Upper lobe of right lung (tissue), 1 donor: ENCODE results near the gene FOXN1. TPM values are rescaled to one million over a fixed set of nuclear protein-coding genes. Genes with fewer than 3 reads are reported as not detected.

Source experiments
- ATAC-seq: fragments of 200-7000 bp; cut with Tn5 transposase; one replicate; pipeline ENCODE4 v1.9.1; 2020; ENCODE audit warnings: mild to moderate bottlenecking, moderate library complexity
- DNase-seq: peaks from one replicate; pipeline ENCODE4 v3.0.0-alpha.2; 2020
- H3K27ac ChIP-seq: fragments of 200-600 bp; one replicate; pipeline ENCODE4 v1.8.0; 2022
- H3K27me3 ChIP-seq: fragments of 200-600 bp; one replicate; pipeline ENCODE4 v1.8.0; 2022; ENCODE audit warnings: mild to moderate bottlenecking
- H3K36me3 ChIP-seq: fragments of 200-600 bp; one replicate; pipeline ENCODE4 v1.8.0; 2022
- H3K4me1 ChIP-seq: fragments of 200-600 bp; one replicate; pipeline ENCODE4 v1.8.0; 2022
- H3K4me3 ChIP-seq: fragments of 200-600 bp; one replicate; pipeline ENCODE4 v1.8.0; 2022; ENCODE audit warnings: mild to moderate bottlenecking
- H3K9me3 ChIP-seq: fragments of 200-600 bp; one replicate; pipeline ENCODE4 v1.8.0; 2022
- CTCF ChIP-seq: fragments of 200-600 bp; IDR thresholded peaks from one replicate; pipeline ENCODE4 v1.8.0; 2022; ENCODE audit warnings: antibody characterized with exemption
- intact Hi-C: fragments of 100-400 bp; cut with DNase I; formaldehyde crosslinking; loops from one replicate; pipeline ENCODE4 v1.11.0; 2022
- total RNA-seq: library from RNA; stranded (reverse); fragmentation: NEBNext Ultra II Directional; extraction: Animal tissue kit (Norgen Biotek cat#: 25700); gene quantifications from one replicate; pipeline ENCODE4 v1.2.1, GENCODE V29; 2021
- donor health status: DM: no; HTN: yes; CAD: no; lungs with severe emphysema.

FOXN1 gene
- total RNA-seq, 1 donor from 2014 or later = 0.35 TPM

DNA sequence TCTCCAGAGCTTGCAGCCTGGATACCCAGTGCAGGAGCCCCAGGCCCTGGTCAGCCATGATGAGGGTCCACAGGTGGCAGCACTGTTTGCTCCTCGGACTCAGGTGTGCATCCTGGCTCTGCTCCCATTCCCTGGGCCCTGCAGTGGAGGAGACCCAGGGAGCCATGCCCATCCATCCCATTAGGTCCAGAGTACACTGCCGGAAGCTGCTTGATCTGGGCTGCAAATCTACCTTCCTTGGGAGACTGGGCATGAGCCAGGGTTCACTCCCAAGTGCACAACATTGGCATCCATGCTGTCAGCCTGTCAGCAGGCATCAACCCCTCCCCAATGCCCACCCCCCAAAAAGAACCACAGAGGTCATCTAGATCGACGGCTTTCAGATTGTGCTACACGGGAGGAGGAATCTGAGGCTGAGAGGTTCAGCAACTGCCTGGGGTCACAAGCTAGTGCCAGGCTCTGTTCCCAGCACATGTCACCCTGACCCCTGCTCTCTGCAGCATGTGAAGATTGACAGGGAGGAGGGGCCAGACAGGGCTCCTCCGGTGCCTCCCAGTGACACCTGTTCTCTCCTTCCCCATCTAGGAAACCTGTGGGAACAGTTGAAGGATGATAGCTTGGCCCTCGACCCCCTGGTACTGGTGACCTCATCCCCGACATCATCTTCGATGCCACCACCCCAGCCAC, 30.5 kb downstream of the FOXN1 start:
- no peak for ATAC-seq
- intact Hi-C loops = no loop called here
- no peaks in the 10 kb centered on the region for H3K4me1 ChIP-seq

GRCh38 chr17:28537219-28537610, 31.1 kb downstream of the FOXN1 start:
- no peak for ATAC-seq
- no peaks in the 10 kb centered on the region for H3K4me1 ChIP-seq
- intact Hi-C loops = no loop called here
- H3K27ac ChIP-seq = no peak overlapping the region
- no peak for DNase-seq
- H3K36me3 ChIP-seq = no peaks in the 10 kb centered on the region
- no peaks in the 10 kb centered on the region for H3K9me3 ChIP-seq
- no peak for TF ChIP-seq CTCF
- H3K4me3 ChIP-seq = no peak overlapping the region
- H3K27me3 ChIP-seq = no peaks in the 10 kb centered on the region

More for the DNA sequence above, 30.5 kb downstream of the FOXN1 start:
- H3K9me3 ChIP-seq = no peaks in the 10 kb centered on the region
- no peak overlapping the region for H3K4me3 ChIP-seq
- no peaks in the 10 kb centered on the region for H3K36me3 ChIP-seq
- no peak for DNase-seq
- H3K27me3 ChIP-seq = no peaks in the 10 kb centered on the region
- no peak overlapping the region for H3K27ac ChIP-seq
- TF ChIP-seq CTCF = no peak

GRCh38 chr17:28538296-28538895, 32.2 kb downstream of the FOXN1 start:
- intact Hi-C loops = no loop called here
- Histone ChIP-seq H3K27ac (no peak overlapping the region), H3K9me3 (no peaks in the 10 kb centered on the region), H3K36me3 (no peaks in the 10 kb centered on the region), H3K4me1 (no peaks in the 10 kb centered on the region), H3K27me3 (no peaks in the 10 kb centered on the region), H3K4me3 (no peak overlapping the region)
- ATAC-seq = no peak
- DNase-seq = no peak
- no peak for TF ChIP-seq CTCF

DNA sequence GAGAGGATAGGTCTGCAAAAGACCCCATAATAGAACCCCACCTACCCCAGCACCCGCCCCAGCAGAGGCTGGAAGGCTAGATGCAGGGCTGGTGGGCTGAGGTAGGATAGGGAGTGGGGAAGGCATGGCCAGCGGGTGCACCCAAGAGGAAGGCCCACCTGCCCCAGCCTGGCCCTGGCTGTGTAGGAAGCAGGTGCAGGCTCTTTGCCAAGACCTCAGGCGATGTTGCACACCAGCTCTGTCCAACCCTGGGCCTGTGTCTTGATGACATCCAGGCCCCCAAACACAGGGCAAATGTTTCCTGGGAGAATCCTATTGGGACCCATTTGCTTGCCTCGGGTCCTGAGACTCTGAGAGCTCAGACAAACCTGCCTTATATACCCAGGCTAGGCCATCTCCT, 34.1 kb downstream of the FOXN1 start:
- Histone ChIP-seq H3K27me3 (no peaks in the 10 kb centered on the region), H3K9me3 (no peaks in the 10 kb centered on the region), H3K4me3 (no peak overlapping the region), H3K27ac (no peak overlapping the region), H3K4me1 (no peaks in the 10 kb centered on the region), H3K36me3 (no peaks in the 10 kb centered on the region)
- intact Hi-C loops = no loop called here
- TF ChIP-seq CTCF = no peak
- DNase-seq (no peak), ATAC-seq (no peak)

DNA sequence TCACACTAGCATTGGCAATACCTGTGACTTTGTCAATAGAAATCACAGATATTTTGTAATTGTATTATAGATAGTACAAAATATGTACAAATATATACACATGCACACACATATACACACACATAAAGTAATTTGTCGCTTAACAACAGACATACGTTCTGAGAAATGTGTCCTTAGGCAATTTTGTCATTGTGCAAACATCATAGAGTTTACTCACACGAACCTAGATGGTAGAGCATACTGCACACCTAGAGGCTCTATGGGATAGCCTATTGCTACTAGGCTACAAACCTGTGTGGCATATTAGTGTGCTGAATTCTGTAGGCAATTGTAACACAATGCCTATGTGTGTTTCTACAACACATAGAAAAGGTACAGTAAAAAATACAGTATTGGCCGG, 35.3 kb downstream of the FOXN1 start:
- TF ChIP-seq CTCF = no peak
- H3K36me3 ChIP-seq = no peaks in the 10 kb centered on the region
- no peak overlapping the region for H3K27ac ChIP-seq
- no peak overlapping the region for H3K4me3 ChIP-seq
- H3K4me1 ChIP-seq = no peaks in the 10 kb centered on the region
- ATAC-seq (no peak), DNase-seq (no peak)
- intact Hi-C loops = no loop called here
- no peaks in the 10 kb centered on the region for H3K9me3 ChIP-seq
- H3K27me3 ChIP-seq = no peaks in the 10 kb centered on the region
